DOHH2 (cell line): ENCODE measurements around the gene ARMC9.

Source experiments
- CTCF ChIP-seq: fragments of 200-600 bp; sonication (generic); IDR thresholded peaks from one replicate; pipeline ENCODE4 v1.5.1; 2014; ENCODE audit warnings: antibody characterized with exemption, mild to moderate bottlenecking, low read depth, low read length; ENCODE audit not compliant: poor library complexity, severe bottlenecking
- EZH2phosphoT487 ChIP-seq: fragments of 200-600 bp; sonication (generic); IDR thresholded peaks from 2 replicates; pipeline ENCODE4 v1.6.1; 2017; ENCODE audit warnings: borderline replicate concordance, mild to moderate bottlenecking, antibody characterized with exemption, low read length, moderate library complexity, mixed read lengths

GRCh38 chr2:231292472-231293134 lies 94.2 kb downstream of the ARMC9 start:
- TF ChIP-seq CTCF (no peak), EZH2phosphoT487 (no peak)
